HepG2 (cell line): ENCODE results near the gene C3orf70. TPM values are rescaled to one million over a fixed set of nuclear protein-coding genes. Genes with fewer than 3 reads are reported as not detected.

ENCODE experiments used
- CSRNP1 ChIP-seq: sonication (generic); formaldehyde crosslinking; IDR thresholded peaks from 2 replicates; pipeline ENCODE4 v1.8.1; 2023; ENCODE audit warnings: mild to moderate bottlenecking, missing genetic modification reagents
- HNF4G ChIP-seq, 2 experiments: sonication (generic) in 1 of 2; formaldehyde crosslinking in 1 of 2; IDR thresholded peaks; 2 replicates each; pipeline versions ENCODE4 v1.4.0 to v1.6.1; 2011 to 2020; ENCODE audit warnings: borderline replicate concordance in 2 of 2, low read depth in 2 of 2, mild to moderate bottlenecking in 2 of 2, low read length in 1 of 2, missing genetic modification reagents in 1 of 2, moderate library complexity in 1 of 2
- MAFF ChIP-seq: IDR thresholded peaks from 2 replicates; pipeline ENCODE4 v1.6.1; 2011; ENCODE audit warnings: low read depth, low read length, improper control_type of control experiment
- RAD51 ChIP-seq: fragments of 450-650 bp; IDR thresholded peaks from 2 replicates; pipeline ENCODE4 v1.6.1; 2016; ENCODE audit warnings: borderline replicate concordance
- TFE3 ChIP-seq: IDR thresholded peaks from 2 replicates; pipeline ENCODE4 v1.6.1; 2016
- ZBTB21 ChIP-seq: sonication (generic); formaldehyde crosslinking; IDR thresholded peaks from 2 replicates; pipeline ENCODE4 v1.4.0; 2020; ENCODE audit warnings: missing genetic modification reagents
- ZFP91 ChIP-seq: sonication (generic); formaldehyde crosslinking; IDR thresholded peaks from 2 replicates; pipeline ENCODE4 v1.9.0; 2022; ENCODE audit warnings: missing genetic modification reagents, mild to moderate bottlenecking, borderline replicate concordance
- ZIK1 ChIP-seq: sonication (generic); formaldehyde crosslinking; IDR thresholded peaks from 2 replicates; pipeline ENCODE4 v1.5.0; 2020; ENCODE audit warnings: mild to moderate bottlenecking, low read depth, missing genetic modification reagents, borderline replicate concordance
- ZNF180 ChIP-seq: sonication (generic); formaldehyde crosslinking; IDR thresholded peaks from 2 replicates; pipeline ENCODE4 v1.4.0; 2020; ENCODE audit warnings: low read depth, missing genetic modification reagents, borderline replicate concordance
- ZNF3 ChIP-seq: IDR thresholded peaks from 2 replicates; pipeline ENCODE4 v1.7.0; 2017; ENCODE audit warnings: inconsistent platforms
- ZNF451 ChIP-seq: sonication (generic); formaldehyde crosslinking; IDR thresholded peaks from 2 replicates; pipeline ENCODE4 v1.5.0; 2020; ENCODE audit warnings: mild to moderate bottlenecking, missing genetic modification reagents
- ZNF773 ChIP-seq: sonication (generic); formaldehyde crosslinking; IDR thresholded peaks from 2 replicates; pipeline ENCODE4 v1.4.0; 2020; ENCODE audit warnings: missing genetic modification reagents, borderline replicate concordance
- polyA plus RNA-seq, 8 experiments: library from polyadenylated mRNA; depleted of rRNA in 3 of 8; stranded (reverse) in 7 of 8; unstranded in 1 of 8; fragments of >200 nt; fragmentation: Illumina TruSeq in 4 of 8; extraction: Trizol in 4 of 8; gene quantifications; 2 replicates each; pipeline versions ENCODE4 v1.2.1 to v1.2.3, GENCODE V29; 2011 to 2016; ENCODE audit warnings: low read depth in 4 of 8, missing spikeins in 1 of 8, mixed read lengths in 1 of 8; ENCODE audit not compliant: insufficient read depth in 1 of 8
- total RNA-seq, 5 experiments: library from RNA; depleted of rRNA; stranded (reverse); fragments of >200 nt; fragmentation: Illumina TruSeq; extraction: Trizol; gene quantifications; 2 replicates each; pipeline ENCODE4 v1.2.3, GENCODE V29; 2016; ENCODE audit warnings: low read depth in 1 of 5

The C3orf70 gene
- total and polyA plus RNA-seq, 2 of the 13 experiments (the other 11 are each of a cell fraction or from before 2014, with no cell fraction given): 0.79 to 2.4 TPM

GRCh38 chr3:185153171-185153771 lies 411 bp upstream of the C3orf70 start (continued):
- TF ChIP-seq ZFP91 (CRISPR knock-in tag): no peak
- TF ChIP-seq ZNF773 (CRISPR knock-in tag): no peak
- no peak for TF ChIP-seq TFE3 (CRISPR knock-in tag)
- no peak for TF ChIP-seq ZNF3 (CRISPR knock-in tag)
- no peak for TF ChIP-seq HNF4G (IDR thresholded peaks at IDR 0.05; ENCODE audit: borderline replicate concordance, low read depth, low read length)
- TF ChIP-seq HNF4G (CRISPR knock-in tag; IDR thresholded peaks at IDR 0.05; ENCODE audit: borderline replicate concordance, low read depth): no peak
- no peak for TF ChIP-seq ZNF180 (CRISPR knock-in tag)
- TF ChIP-seq CSRNP1 (CRISPR knock-in tag): no peak
- TF ChIP-seq ZNF451: no peak
- no peak for TF ChIP-seq RAD51
- no peak for TF ChIP-seq MAFF
- no peak for TF ChIP-seq ZBTB21
- TF ChIP-seq ZIK1 (CRISPR knock-in tag): no peak
- TF ChIP-seq, all 625 proteins: peak for 0
